ENCODE measurements around the gene NFIC. TPM values are rescaled to one million over a fixed set of nuclear protein-coding genes. Genes with fewer than 3 reads are reported as not detected.

Gene NFIC
- total RNA-seq, 1 donor: 79.5 TPM

- TF ChIP-seq, protein P1, sequence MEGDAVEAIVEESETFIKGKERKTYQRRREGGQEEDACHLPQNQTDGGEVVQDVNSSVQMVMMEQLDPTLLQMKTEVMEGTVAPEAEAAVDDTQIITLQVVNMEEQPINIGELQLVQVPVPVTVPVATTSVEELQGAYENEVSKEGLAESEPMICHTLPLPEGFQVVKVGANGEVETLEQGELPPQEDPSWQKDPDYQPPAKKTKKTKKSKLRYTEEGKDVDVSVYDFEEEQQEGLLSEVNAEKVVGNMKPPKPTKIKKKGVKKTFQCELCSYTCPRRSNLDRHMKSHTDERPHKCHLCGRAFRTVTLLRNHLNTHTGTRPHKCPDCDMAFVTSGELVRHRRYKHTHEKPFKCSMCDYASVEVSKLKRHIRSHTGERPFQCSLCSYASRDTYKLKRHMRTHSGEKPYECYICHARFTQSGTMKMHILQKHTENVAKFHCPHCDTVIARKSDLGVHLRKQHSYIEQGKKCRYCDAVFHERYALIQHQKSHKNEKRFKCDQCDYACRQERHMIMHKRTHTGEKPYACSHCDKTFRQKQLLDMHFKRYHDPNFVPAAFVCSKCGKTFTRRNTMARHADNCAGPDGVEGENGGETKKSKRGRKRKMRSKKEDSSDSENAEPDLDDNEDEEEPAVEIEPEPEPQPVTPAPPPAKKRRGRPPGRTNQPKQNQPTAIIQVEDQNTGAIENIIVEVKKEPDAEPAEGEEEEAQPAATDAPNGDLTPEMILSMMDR (IDR thresholded peaks at IDR 0.05; ENCODE audit: insufficient read depth, low read length): no peak
- H3K4me3 ChIP-seq (ENCODE audit: low read depth, low read length): no peak overlapping the region
- DNase-seq (ENCODE audit: low read depth): peak; percentile 53
These were observed 143.2 kb downstream of the NFIC start for GRCh38 chr19:3509566-3509989.

DNA sequence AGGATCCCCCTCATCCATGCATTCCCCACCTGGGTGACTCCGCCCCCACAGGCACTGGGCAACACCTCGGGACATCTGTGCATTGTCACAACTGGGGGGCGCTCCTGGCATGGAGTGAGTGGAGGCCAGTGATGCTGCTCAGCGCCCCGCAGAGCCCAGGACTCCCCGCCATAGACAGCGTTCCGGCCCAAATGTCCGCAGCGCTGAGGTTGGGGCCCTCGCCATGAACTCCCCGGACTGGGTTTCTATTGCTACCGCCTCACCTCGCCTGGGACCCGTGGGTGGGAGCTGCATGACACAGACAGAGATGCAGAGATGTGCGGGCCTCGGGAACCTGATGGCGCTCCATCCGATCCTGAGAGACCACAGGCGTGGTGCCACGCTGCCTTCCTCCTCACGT, 144.3 kb downstream of the NFIC start:
- TF ChIP-seq, protein P1 (IDR thresholded peaks at IDR 0.05; ENCODE audit: insufficient read depth, low read length): no peak

DNA sequence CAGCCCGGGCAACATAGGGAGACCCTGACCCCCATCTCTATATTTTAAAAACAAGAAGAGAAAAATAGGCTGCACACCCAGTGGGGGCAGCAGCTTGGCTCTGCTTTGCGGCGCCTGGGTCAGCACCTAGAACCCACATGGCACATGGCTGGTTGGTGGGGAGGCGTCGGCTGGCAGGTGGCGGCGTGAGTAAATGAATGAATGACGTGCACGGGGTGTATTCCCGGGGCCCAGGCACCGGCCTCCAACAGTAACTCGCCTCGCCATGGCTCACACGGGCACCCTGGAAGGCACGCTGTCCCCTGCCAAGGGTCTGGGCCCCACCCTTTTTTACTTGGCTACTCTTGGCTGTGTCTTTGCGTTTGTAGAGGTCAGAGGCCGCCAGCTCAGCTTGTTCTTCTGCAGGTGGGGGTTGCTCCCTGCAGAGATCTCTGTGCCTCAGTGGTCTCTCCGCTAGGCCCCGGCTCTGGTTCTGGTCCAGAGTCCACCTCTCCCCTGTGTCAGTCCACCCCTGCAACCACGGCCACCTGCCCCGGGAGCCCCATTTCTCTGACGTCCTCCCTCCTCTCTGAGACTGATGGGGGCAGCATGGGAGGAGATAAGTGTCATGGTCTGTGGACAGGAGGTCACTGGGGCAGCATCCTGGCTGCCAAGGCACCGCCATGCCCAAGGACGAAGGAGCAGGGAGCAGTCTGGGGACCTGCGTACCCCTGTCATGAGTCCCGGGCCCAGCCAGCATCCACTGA, 145.3 kb downstream of the NFIC start:
- no peak overlapping the region for H3K4me3 ChIP-seq (ENCODE audit: low read depth, low read length)
- TF ChIP-seq, protein P1 (IDR thresholded peaks at IDR 0.05; ENCODE audit: insufficient read depth, low read length): no peak
- DNase-seq (ENCODE audit: low read depth): no peak

More for the DNA sequence above, 144.3 kb downstream of the NFIC start:
- H3K4me3 ChIP-seq (ENCODE audit: low read depth, low read length): no peak overlapping the region
- no peak for DNase-seq (ENCODE audit: low read depth)

- DNase-seq (ENCODE audit: low read depth): no peak
- TF ChIP-seq, protein P1 (IDR thresholded peaks at IDR 0.05; ENCODE audit: insufficient read depth, low read length): no peak
- no peak overlapping the region for H3K4me3 ChIP-seq (ENCODE audit: low read depth, low read length)
These were observed 146.3 kb downstream of the NFIC start for GRCh38 chr19:3512562-3513228.

DNA sequence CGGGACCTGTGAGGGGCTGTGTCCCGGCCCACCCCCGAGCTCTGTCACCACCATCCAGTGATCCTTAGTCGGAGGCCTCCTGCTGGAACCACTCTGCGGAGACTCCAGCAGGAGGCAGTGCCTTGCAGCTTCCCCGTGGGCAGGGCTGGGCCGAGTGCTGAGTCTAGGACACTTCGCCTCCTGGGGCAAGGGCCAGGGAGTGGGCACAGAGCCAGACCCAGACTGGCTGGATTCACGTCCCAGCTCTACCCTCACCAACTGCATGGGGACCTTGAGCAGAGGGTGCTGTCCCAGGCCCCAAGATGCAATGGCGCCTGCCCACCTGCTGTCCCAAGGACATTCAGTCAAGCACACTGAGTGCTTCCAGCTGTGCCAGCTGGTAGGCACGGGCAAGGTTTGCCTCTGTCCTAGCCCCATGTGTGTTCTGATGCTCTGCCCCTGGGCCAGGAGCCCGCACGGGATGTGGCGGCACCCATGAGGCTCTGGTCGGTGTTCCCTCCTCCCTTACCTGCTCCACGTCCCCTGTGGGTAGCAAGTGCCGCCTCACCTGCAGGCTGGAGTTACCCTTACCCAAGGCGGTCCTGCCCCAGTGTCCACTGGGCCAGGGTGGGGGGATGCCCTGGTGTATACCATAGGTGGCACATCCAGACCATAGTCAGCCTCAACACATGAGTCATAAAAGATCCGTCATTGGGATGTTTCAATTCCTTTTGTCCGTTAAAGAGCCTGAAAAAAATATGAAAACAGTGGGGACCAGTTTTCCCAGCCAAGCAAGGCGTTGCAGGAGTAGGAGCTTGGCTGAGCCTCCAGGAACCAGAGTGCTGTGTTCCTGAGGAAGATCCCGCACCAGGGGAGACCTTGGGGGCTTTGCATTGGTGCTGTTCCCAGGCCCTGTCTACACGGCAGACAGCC, 147.1 kb downstream of the NFIC start:
- no peak overlapping the region for H3K4me3 ChIP-seq (ENCODE audit: low read depth, low read length)
- TF ChIP-seq, protein P1 (IDR thresholded peaks at IDR 0.05; ENCODE audit: insufficient read depth, low read length): no peak
- DNase-seq (ENCODE audit: low read depth): no peak

DNA sequence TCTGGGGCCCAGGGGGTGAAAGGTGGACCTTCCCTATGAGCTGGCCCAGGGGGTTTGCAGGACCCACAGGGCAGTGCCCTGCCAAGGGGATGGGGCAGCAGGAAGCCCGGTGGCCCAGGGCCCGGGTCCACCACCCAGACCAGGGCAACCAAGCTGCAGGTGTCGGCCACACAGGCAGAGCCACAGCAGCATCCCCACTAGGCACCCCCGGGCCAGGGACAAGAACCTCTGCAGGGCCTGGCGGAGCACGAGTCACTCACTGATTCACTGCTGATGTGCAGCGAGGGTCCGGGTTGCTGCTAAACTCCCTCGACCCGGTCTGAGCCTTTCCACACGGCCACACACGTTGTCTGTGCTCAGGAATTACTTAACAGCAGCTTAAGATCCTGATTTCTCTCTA, 148.5 kb downstream of the NFIC start:
- no peak for DNase-seq (ENCODE audit: low read depth)
- TF ChIP-seq, protein P1 (IDR thresholded peaks at IDR 0.05; ENCODE audit: insufficient read depth, low read length): no peak
- H3K4me3 ChIP-seq (ENCODE audit: low read depth, low read length): no peak overlapping the region
